Measurements from ENCODE around the gene SLC34A2. TPM values are rescaled to one million over a fixed set of nuclear protein-coding genes. Genes with fewer than 3 reads are reported as not detected.

The SLC34A2 gene
- total RNA-seq, 2 donors from 2014 or later: 2.0 to 7.3 TPM

DNA sequence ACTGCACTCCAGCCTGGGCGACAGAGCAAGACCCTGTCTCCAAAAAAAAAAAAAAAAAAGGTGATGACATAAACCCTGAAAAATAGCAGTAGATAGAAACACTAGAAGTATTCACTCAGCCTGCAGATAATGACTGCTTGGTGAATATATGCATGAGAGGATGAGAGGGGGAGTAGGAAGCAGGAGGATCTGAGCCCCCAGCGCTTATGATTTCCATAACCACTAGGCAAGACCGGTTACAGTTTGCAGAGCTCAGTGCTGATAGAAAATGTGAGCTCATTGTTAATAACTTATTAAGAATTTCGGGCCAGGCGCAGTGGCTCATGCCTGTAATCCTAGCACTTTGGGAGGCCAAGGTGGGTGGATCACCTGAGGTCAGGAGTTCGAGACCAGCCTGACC lies 40.8 kb upstream of the SLC34A2 start:
- 73 to 94% methylated on average over 6 of the region's 6 CpGs for WGBS, 2 donors
- ATAC-seq (no peak), DNase-seq (no peak)
- Histone ChIP-seq H3K27me3 (no peaks in the 10 kb centered on the region), H3K9me3 (no peaks in the 10 kb centered on the region), H3K4me1 (no peaks in the 10 kb centered on the region), H3K4me3 (no peak overlapping the region), H3K36me3 (replicated peaks in 1 of 2; ENCODE audit: insufficient read depth in 1 of 2, low read depth in 2 of 2) (no peaks in the 10 kb centered on the region), H3K27ac (no peak overlapping the region)
- TF ChIP-seq, protein P1, sequence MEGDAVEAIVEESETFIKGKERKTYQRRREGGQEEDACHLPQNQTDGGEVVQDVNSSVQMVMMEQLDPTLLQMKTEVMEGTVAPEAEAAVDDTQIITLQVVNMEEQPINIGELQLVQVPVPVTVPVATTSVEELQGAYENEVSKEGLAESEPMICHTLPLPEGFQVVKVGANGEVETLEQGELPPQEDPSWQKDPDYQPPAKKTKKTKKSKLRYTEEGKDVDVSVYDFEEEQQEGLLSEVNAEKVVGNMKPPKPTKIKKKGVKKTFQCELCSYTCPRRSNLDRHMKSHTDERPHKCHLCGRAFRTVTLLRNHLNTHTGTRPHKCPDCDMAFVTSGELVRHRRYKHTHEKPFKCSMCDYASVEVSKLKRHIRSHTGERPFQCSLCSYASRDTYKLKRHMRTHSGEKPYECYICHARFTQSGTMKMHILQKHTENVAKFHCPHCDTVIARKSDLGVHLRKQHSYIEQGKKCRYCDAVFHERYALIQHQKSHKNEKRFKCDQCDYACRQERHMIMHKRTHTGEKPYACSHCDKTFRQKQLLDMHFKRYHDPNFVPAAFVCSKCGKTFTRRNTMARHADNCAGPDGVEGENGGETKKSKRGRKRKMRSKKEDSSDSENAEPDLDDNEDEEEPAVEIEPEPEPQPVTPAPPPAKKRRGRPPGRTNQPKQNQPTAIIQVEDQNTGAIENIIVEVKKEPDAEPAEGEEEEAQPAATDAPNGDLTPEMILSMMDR (IDR thresholded peaks at IDR 0.05): no peak
- no peak for TF ChIP-seq POLR2A (IDR thresholded peaks at IDR 0.05)
- intact Hi-C loops (cut with DNase I): no loop called here

DNA sequence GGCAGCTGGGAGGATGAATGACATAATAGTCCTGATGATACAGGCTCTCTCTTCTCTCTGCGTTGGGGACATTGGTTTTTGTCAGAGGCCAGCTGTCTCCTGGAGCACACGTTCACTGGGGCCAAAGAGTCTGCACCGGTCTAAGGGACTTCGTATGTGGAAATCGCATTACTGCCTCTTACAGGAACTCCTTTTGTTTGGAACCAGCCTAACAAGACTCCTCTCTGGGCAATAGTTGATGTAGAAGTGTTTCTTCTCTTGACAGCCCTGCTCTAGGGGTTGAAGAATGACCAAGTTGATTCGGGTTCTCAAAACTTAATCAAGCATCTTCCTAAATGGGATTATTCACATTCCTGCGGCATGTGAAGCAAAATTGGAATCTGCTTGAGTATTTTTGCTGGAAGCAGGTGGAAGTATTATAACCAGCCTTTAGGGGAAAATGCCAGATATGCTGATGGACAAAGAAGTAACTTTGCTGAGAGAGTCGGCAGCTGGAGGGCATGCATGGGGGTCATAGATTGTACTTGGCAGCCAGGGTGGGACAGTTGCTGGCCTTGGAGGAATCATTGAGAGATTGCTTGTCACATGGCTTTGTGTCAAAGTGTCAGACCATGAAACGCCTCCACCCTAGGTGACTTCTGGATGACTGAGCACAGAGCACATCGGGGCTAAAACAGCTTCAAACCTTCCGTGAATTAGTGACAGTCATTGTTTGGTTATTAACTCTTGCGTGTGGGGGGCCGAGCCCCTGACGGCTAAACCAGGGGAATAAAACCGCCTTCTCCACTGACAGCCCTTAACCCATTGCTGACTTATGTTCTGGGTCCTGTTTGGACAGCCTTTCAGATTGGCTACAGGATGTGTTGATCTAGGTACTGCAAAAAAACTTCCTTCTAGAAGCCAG lies 34.4 kb upstream of the SLC34A2 start:
- no peaks in the 10 kb centered on the region for H3K4me1 ChIP-seq
- no peaks in the 10 kb centered on the region for H3K27me3 ChIP-seq
- no peak for ATAC-seq
- no peaks in the 10 kb centered on the region for H3K9me3 ChIP-seq
- no peak overlapping the region for H3K4me3 ChIP-seq
- no peaks in the 10 kb centered on the region for H3K36me3 ChIP-seq (replicated peaks in 1 of 2; ENCODE audit: insufficient read depth in 1 of 2, low read depth in 2 of 2)
- intact Hi-C loops (cut with DNase I): no loop called here
- TF ChIP-seq POLR2A (IDR thresholded peaks at IDR 0.05): no peak
- TF ChIP-seq, protein P1 (IDR thresholded peaks at IDR 0.05): no peak
- WGBS, 2 donors: 18 to 31% methylated on average over 13 to 15 of the region's 15 CpGs
- DNase-seq: no peak
- no peak overlapping the region for H3K27ac ChIP-seq

DNA sequence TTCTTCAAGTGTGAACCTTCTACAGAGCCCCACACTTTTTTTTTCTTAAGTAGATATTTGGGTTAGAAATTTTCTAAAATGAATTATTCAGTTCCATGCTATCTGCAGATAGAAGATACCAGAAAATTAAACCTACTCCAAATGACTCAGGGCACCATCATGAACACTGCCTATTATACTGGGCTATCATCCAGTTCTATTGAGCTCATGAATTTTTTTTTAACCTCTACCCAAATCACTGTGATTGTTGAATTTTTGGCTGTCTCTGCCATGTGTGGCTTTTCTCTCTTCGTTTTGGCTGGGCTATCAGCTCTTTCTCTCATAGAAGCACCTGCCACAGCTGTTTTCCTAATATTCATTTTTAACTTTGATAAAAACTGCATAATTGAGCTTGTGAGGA lies 31.0 kb upstream of the SLC34A2 start:
- Histone ChIP-seq H3K4me1 (no peaks in the 10 kb centered on the region), H3K36me3 (replicated peaks in 1 of 2; ENCODE audit: insufficient read depth in 1 of 2, low read depth in 2 of 2) (no peaks in the 10 kb centered on the region), H3K9me3 (no peaks in the 10 kb centered on the region), H3K27me3 (no peaks in the 10 kb centered on the region), H3K4me3 (no peak overlapping the region), H3K27ac (no peak overlapping the region)
- TF ChIP-seq POLR2A (IDR thresholded peaks at IDR 0.05): no peak
- DNase-seq (no peak), ATAC-seq (no peak)
- 21 to 29% methylated on average over 1 of the region's 1 CpG for WGBS, 2 donors
- intact Hi-C loops (cut with DNase I): no loop called here

DNA sequence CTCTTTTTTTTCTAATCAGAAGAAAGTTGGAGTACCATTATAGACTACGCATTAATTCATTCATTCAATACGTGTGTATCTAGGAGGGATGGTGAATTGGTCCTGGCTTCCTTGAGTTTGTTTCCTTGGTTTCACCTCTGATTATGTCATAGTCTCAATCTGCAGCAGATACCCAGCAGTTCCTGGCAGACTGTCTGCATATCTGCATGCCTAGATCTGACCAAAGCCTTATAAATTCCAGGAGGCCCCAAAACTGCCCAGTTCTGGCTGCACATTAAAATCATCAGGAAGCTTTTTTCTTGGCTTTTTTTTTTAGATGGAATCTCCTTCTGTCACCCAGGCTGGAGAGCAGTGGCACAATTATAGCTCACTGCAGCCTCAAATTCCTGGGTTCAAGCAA lies 27.2 kb upstream of the SLC34A2 start:
- Histone ChIP-seq H3K9me3 (no peaks in the 10 kb centered on the region), H3K4me1 (no peaks in the 10 kb centered on the region), H3K27me3 (no peaks in the 10 kb centered on the region), H3K36me3 (replicated peaks in 1 of 2; ENCODE audit: insufficient read depth in 1 of 2, low read depth in 2 of 2) (no peaks in the 10 kb centered on the region), H3K4me3 (no peak overlapping the region), H3K27ac (no peak overlapping the region)
- WGBS, 2 donors: 77 to 88% methylated on average over 2 of the region's 2 CpGs
- intact Hi-C loops (cut with DNase I): no loop called here
- no peak for DNase-seq
- TF ChIP-seq, protein P1 (IDR thresholded peaks at IDR 0.05): no peak
- TF ChIP-seq POLR2A (IDR thresholded peaks at IDR 0.05): no peak
- ATAC-seq: no peak

DNA sequence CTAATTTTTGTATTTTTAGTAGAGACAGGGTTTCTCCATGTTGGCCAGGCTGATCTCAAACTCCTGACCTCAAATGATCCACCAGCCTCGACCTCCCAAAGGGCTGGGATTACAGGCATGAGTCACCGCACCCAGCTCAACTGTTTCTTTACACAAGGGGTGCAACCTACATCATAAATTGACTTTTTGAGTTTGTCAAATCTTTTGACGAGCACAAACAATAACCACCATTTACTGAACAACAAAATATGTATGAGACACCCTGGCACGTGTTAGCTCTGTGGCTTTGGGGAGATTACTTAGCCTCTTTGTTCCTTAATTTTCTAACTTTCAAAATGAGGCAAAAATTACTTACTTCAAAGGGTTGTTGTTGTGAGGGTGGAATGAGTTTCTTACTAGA lies 23.5 kb upstream of the SLC34A2 start:
- ATAC-seq: no peak
- Histone ChIP-seq H3K27ac (no peak overlapping the region), H3K36me3 (replicated peaks in 1 of 2; ENCODE audit: insufficient read depth in 1 of 2, low read depth in 2 of 2) (no peaks in the 10 kb centered on the region), H3K4me3 (no peak overlapping the region), H3K9me3 (no peaks in the 10 kb centered on the region), H3K27me3 (no peaks in the 10 kb centered on the region), H3K4me1 (no peaks in the 10 kb centered on the region)
- WGBS, 2 donors: 46 to 56% methylated on average over 4 of the region's 4 CpGs
- intact Hi-C loops (cut with DNase I): no loop called here
- DNase-seq: no peak
- no peak for TF ChIP-seq POLR2A (IDR thresholded peaks at IDR 0.05)
- TF ChIP-seq, protein P1 (IDR thresholded peaks at IDR 0.05): no peak
